HG03571 (cell line): ENCODE data around the gene CDH9.
"Not testable (repeated sequence)": the region's sequence is repeated elsewhere in the genome, so short reads cannot be mapped to it uniquely, and the experiment has no call there.

Source experiments
- ATAC-seq: cut with Tn5 transposase; IDR thresholded peaks from one replicate; pipeline ENCODE4 v1.9.1; 2021; ENCODE audit not compliant: unreplicated experiment

Gene CDH9

GRCh38 chr5:26959290-26959689 is 79.1 kb downstream of the CDH9 start:
- no peak for ATAC-seq

GRCh38 chr5:26955161-26955560 is 83.2 kb downstream of the CDH9 start:
- no peak for ATAC-seq

- ATAC-seq, result no peak
These were observed 89.5 kb downstream of the CDH9 start for GRCh38 chr5:26948921-26949320.

- no peak for ATAC-seq
These were observed 92.5 kb downstream of the CDH9 start for GRCh38 chr5:26945901-26946300.

GRCh38 chr5:26942481-26942880 is 95.9 kb downstream of the CDH9 start:
- no peak for ATAC-seq

- ATAC-seq, result no peak
These were observed 97.4 kb downstream of the CDH9 start for GRCh38 chr5:26940994-26941393.

GRCh38 chr5:26932238-26932637 is 106.1 kb downstream of the CDH9 start:
- no peak for ATAC-seq

- ATAC-seq, result no peak
These were observed 116.9 kb downstream of the CDH9 start for GRCh38 chr5:26921439-26921838.

- ATAC-seq, result no peak
These were observed 134.9 kb downstream of the CDH9 start for GRCh38 chr5:26903469-26903868.

- no peak for ATAC-seq
These were observed 143.6 kb downstream of the CDH9 start for GRCh38 chr5:26894719-26895263.

- no peak for ATAC-seq
These were observed 145.3 kb downstream of the CDH9 start for GRCh38 chr5:26893078-26893477.

GRCh38 chr5:26889815-26890214 is 148.6 kb downstream of the CDH9 start:
- no peak for ATAC-seq

- ATAC-seq, result no peak
These were observed 153.9 kb downstream of the CDH9 start for GRCh38 chr5:26884481-26884880.

- no peak for ATAC-seq
These were observed 155.0 kb downstream of the CDH9 start for GRCh38 chr5:26883375-26883774.

GRCh38 chr5:26881901-26882300 is 156.5 kb downstream of the CDH9 start:
- no peak for ATAC-seq

- ATAC-seq, result no peak
These were observed 161.2 kb downstream of the CDH9 start for GRCh38 chr5:26877154-26877553.

GRCh38 chr5:26872337-26872736 is 166.0 kb downstream of the CDH9 start:
- no peak for ATAC-seq

GRCh38 chr5:26869781-26870180 is 168.6 kb downstream of the CDH9 start:
- ATAC-seq, result no peak

- no peak for ATAC-seq
These were observed 169.9 kb downstream of the CDH9 start for GRCh38 chr5:26868504-26868903.

GRCh38 chr5:26864061-26864460 is 174.3 kb downstream of the CDH9 start:
- ATAC-seq, result no peak

- ATAC-seq, result no peak
These were observed 182.1 kb downstream of the CDH9 start for GRCh38 chr5:26856238-26856637.

- not testable (repeated sequence) for ATAC-seq
These were observed 185.9 kb downstream of the CDH9 start for GRCh38 chr5:26852450-26852849.

- ATAC-seq, result no peak
These were observed 191.2 kb downstream of the CDH9 start for GRCh38 chr5:26847041-26847736.
